ENCODE results near the gene ANP32D.
"Not testable (repeated sequence)": the region's sequence is repeated elsewhere in the genome, so short reads cannot be mapped to it uniquely, and the experiment has no call there.

Gene ANP32D

GRCh38 chr12:48508987-48509386 lies 36.6 kb downstream of the ANP32D start:
- DNase-seq: no peak

DNA sequence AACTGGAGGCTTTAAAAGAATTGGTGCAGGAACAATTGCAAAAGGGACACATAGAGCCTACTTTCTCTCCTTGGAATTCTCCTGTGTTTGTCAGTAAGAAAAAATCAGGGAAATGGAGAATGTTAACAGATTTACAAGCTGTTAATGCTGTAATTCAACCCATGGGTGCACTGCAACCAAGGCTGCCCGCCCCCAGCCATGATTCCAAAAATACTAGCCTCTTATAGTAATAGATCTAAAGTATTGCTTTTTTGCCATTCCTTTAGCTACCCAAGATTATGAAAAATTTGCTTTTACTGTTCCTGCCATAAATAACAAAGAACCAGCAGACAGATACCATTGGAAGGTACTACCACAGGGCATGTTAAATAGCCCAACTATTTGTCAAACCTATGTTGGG lies 37.8 kb downstream of the ANP32D start:
- no peak for DNase-seq

- DNase-seq: no peak
Measured at GRCh38 chr12:48512855-48513254, 40.5 kb downstream of the ANP32D start.

DNA sequence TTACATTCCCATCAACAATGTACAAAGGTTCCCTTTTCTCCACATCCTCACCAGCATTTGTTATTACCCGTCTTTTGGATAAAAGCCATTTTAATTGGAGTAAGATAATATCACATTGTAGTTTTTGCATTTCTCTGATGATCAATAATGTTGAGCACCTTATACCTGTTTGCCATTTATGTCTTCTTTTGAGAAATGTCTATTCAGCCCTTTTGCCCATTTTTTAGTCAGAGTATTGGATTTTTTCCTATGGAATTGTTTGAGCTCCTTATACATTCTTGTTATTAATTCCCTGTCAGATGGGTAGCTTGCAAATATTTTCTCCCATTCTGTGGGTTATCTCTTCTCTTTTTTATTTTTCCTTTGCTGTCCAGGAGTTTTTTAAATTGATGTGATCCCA lies 42.4 kb downstream of the ANP32D start:
- DNase-seq: no peak

- not testable (repeated sequence) for DNase-seq
Measured at GRCh38 chr12:48520381-48520780, 48.0 kb downstream of the ANP32D start.
